ENCODE data around the gene PRKAR1B.

GRCh38 chr7:560966-561630 lies 166.0 kb downstream of the PRKAR1B start:
- TF ChIP-seq CTCF (IDR thresholded peaks at IDR 0.05) = no peak
- TF ChIP-seq EP300 (IDR thresholded peaks at IDR 0.05) = no peak
- no peak for TF ChIP-seq POLR2A (IDR thresholded peaks at IDR 0.05)

Measured in stomach (tissue), 4 donors.